IMR-90 (cell line): ENCODE results near the gene GALNT4. TPM values are rescaled to one million over a fixed set of nuclear protein-coding genes. Genes with fewer than 3 reads are reported as not detected.

Experiments used
- ATAC-seq: fragments of 200-7000 bp; cut with Tn5 transposase; 2 replicates; pipeline ENCODE4 v1.9.1; 2020; ENCODE audit warnings: low read depth, mild to moderate bottlenecking, moderate library complexity
- BruUV-seq: library from RNA; stranded (reverse); fragments of 400-500 nt; replicated peaks from 2 replicates; lab custom pipeline; 2021; lab: Mats Ljungman, UMichigan
- CTCF ChIA-PET: fragments of 300-600 bp; formaldehyde crosslinking; extraction: SDS; loops from one replicate; lab custom pipeline; 2021; ENCODE audit warnings: antibody characterized with exemption; lab: Yijun Ruan, JAX
- POLR2A ChIA-PET: fragments of 300-600 bp; sonication (Branson Sonifier 250); formaldehyde crosslinking; loops from one replicate; lab custom pipeline; 2022; ENCODE audit warnings: antibody characterized with exemption; ENCODE audit not compliant: unreplicated experiment; lab: Charles Lee
- DNase-seq: peaks from one replicate; pipeline ENCODE4 v3.0.0; 2013
- H2AFZ ChIP-seq: replicated peaks from 2 replicates; pipeline ENCODE3; 2013; ENCODE audit warnings: low read length, mild to moderate bottlenecking; ENCODE audit not compliant: poor library complexity
- H2AK5ac ChIP-seq: 2 replicates; pipeline ENCODE4 v1.6.1; 2013; ENCODE audit warnings: low read depth, low read length, inconsistent platforms
- H2AK9ac ChIP-seq: replicated peaks from 2 replicates; pipeline ENCODE3; 2013; ENCODE audit warnings: mild to moderate bottlenecking, low read depth, low read length, moderate library complexity; ENCODE audit not compliant: poor library complexity
- H2BK120ac ChIP-seq: 2 replicates; pipeline ENCODE4 v1.6.1; 2013; ENCODE audit warnings: low read depth, low read length, inconsistent platforms
- H2BK15ac ChIP-seq: 3 replicates; pipeline ENCODE4 v1.6.1; 2013; ENCODE audit warnings: low read depth, low read length, inconsistent platforms
- H2BK20ac ChIP-seq: 2 replicates; pipeline ENCODE4 v1.6.1; 2013; ENCODE audit warnings: low read depth, mild to moderate bottlenecking, inconsistent platforms, low read length, moderate library complexity
- H2BK5ac ChIP-seq: 2 replicates; pipeline ENCODE4 v1.6.1; 2013; ENCODE audit warnings: mild to moderate bottlenecking, low read depth, low read length, inconsistent platforms; ENCODE audit not compliant: poor library complexity, severe bottlenecking
- H3K14ac ChIP-seq: replicated peaks from 2 replicates; pipeline ENCODE4 v1.6.1; 2013; ENCODE audit warnings: low read depth, low read length, inconsistent platforms
- H3K18ac ChIP-seq: 2 replicates; pipeline ENCODE4 v1.6.1; 2013; ENCODE audit warnings: low read depth, low read length, control low read depth
- H3K23ac ChIP-seq: 2 replicates; pipeline ENCODE4 v1.6.1; 2013; ENCODE audit warnings: low read depth, low read length, inconsistent platforms
- H3K27ac ChIP-seq: 2 replicates; pipeline ENCODE4 v1.5.1; 2013; ENCODE audit warnings: mild to moderate bottlenecking, control low read depth, low read length; ENCODE audit not compliant: insufficient read depth
- H3K27me3 ChIP-seq: 2 replicates; pipeline ENCODE4 v1.6.1; 2013; ENCODE audit warnings: low read length; ENCODE audit not compliant: control insufficient read depth, insufficient read depth
- H3K36me3 ChIP-seq: 2 replicates; pipeline ENCODE4 v1.6.1; 2013; ENCODE audit warnings: low read length, mixed read lengths; ENCODE audit not compliant: control insufficient read depth, insufficient read depth
- H3K4ac ChIP-seq: 2 replicates; pipeline ENCODE4 v1.6.1; 2013; ENCODE audit warnings: low read depth, low read length, inconsistent platforms
- H3K4me1 ChIP-seq: 2 replicates; pipeline ENCODE4 v1.6.1; 2013; ENCODE audit warnings: low read length, mixed read lengths; ENCODE audit not compliant: control insufficient read depth, insufficient read depth
- H3K4me2 ChIP-seq: 2 replicates; pipeline ENCODE4 v1.6.1; 2013; ENCODE audit warnings: low read depth, mild to moderate bottlenecking, control low read depth, low read length, moderate library complexity
- H3K4me3 ChIP-seq: 2 replicates; pipeline ENCODE4 v1.5.1; 2013; ENCODE audit warnings: low read depth, mild to moderate bottlenecking, control low read depth, low read length, moderate library complexity; ENCODE audit not compliant: insufficient read depth
- H3K56ac ChIP-seq: 2 replicates; pipeline ENCODE4 v1.6.1; 2013; ENCODE audit warnings: low read length, inconsistent platforms; ENCODE audit not compliant: insufficient read depth; ENCODE audit errors: extremely low read depth
- H3K79me1 ChIP-seq, 2 experiments: 2 replicates each; pipeline ENCODE4 v1.6.1; 2013; ENCODE audit warnings: low read length in 2 of 2, inconsistent platforms in 1 of 2, low read depth in 1 of 2
- H3K9ac ChIP-seq: 2 replicates; pipeline ENCODE4 v1.6.1; 2013; ENCODE audit warnings: low read depth, low read length, control low read depth
- H3K9me1 ChIP-seq: 2 replicates; pipeline ENCODE4 v1.6.1; 2013; ENCODE audit warnings: low read length, inconsistent platforms; ENCODE audit not compliant: insufficient read depth
- H3K9me3 ChIP-seq: 2 replicates; pipeline ENCODE4 v1.6.1; 2013; ENCODE audit warnings: low read length; ENCODE audit not compliant: control insufficient read depth, insufficient read depth
- H4K20me1 ChIP-seq: 2 replicates; pipeline ENCODE4 v1.6.1; 2013; ENCODE audit warnings: low read length, inconsistent platforms; ENCODE audit not compliant: insufficient read depth
- H4K5ac ChIP-seq: 2 replicates; pipeline ENCODE4 v1.6.1; 2013; ENCODE audit warnings: mild to moderate bottlenecking, low read depth, low read length, control low read depth
- H4K8ac ChIP-seq, 2 experiments: 2 replicates each; pipeline ENCODE4 v1.6.1; 2013; ENCODE audit warnings: low read depth in 2 of 2, low read length in 2 of 2, control low read depth in 1 of 2, inconsistent platforms in 1 of 2
- H4K91ac ChIP-seq: 2 replicates; pipeline ENCODE4 v1.6.1; 2013; ENCODE audit warnings: low read depth, low read length, inconsistent platforms; ENCODE audit not compliant: insufficient read depth
- BHLHE40 ChIP-seq: fragments of 150-350 bp; IDR thresholded peaks from 2 replicates; pipeline ENCODE4 v1.6.1; 2016; ENCODE audit warnings: mild to moderate bottlenecking, low read depth, low read length
- POLR2A ChIP-seq: IDR thresholded peaks from 2 replicates; pipeline ENCODE4 v1.6.1; 2012; ENCODE audit warnings: mild to moderate bottlenecking, low read depth, low read length
- WGBS, 2 experiments: methylation state at CpG; one replicate each; pipeline versions ENCODE4 v1.1.5 to v1.1.7; 2013; ENCODE audit warnings: missing lambda C conversion rate in 2 of 2; ENCODE audit not compliant: insufficient read length in 1 of 2; ENCODE audit errors: extremely low coverage in 2 of 2; 5-methylcytosine and 5-hydroxymethylcytosine counted together
- dilution Hi-C: fragments of 300-500 bp; cut with HindIII; formaldehyde crosslinking; loops from one replicate; pipeline ENCODE4 v1.14.3; 2018; ENCODE audit warnings: low sequenced_read_pairs; ENCODE audit not compliant: unreplicated experiment
- in situ Hi-C: fragments of 300-500 bp; cut with MboI; formaldehyde crosslinking; loops from 3 replicates; pipeline ENCODE4 v1.14.3; 2019; ENCODE audit warnings: low sequenced_read_pairs, inconsistent platforms, mixed read lengths
- intact Hi-C: fragments of 100-400 bp; cut with micrococcal nuclease; formaldehyde crosslinking; loops from 2 replicates; pipeline ENCODE4 v1.10.0; 2022
- polyA plus RNA-seq, 3 experiments: library from polyadenylated mRNA; depleted of rRNA; stranded (reverse); fragments of >200 nt; gene quantifications; 2 replicates each; pipeline ENCODE4 v1.2.3, GENCODE V29; 2012; ENCODE audit warnings: low replicate concordance in 1 of 3
- total RNA-seq: library from RNA; depleted of rRNA; stranded (reverse); fragments of >200 nt; gene quantifications from 2 replicates; pipeline ENCODE4 v1.2.3, GENCODE V29; 2012

Gene GALNT4
- total and polyA plus RNA-seq, 2 of the 4 experiments (the other 2 are of a cell fraction), result 2.6 to 9.0 TPM

- Histone ChIP-seq H3K4ac (no peak overlapping the region), H3K4me2 (no peak overlapping the region), H3K9ac (no peak overlapping the region), H3K18ac (no peak overlapping the region), H3K9me3 (no peaks in the 10 kb centered on the region), H2BK120ac (no peak overlapping the region), H2AK9ac (no peak overlapping the region), H3K23ac (no peak overlapping the region), H2AFZ (no peak overlapping the region), H3K79me1 (no peaks in the 10 kb centered on the region), H3K27me3 (no peaks in the 10 kb centered on the region), H2BK5ac (no peak overlapping the region), H3K36me3 (no peaks in the 10 kb centered on the region), H3K14ac (no peak overlapping the region), H2BK20ac (no peak overlapping the region), H3K9me1 (no peaks in the 10 kb centered on the region), H4K5ac (no peak overlapping the region), H4K91ac (no peak overlapping the region), H3K27ac (no peak overlapping the region), H4K20me1 (no peaks in the 10 kb centered on the region), H3K4me1 (peaks cover 5% of the 10 kb centered on the region), H3K56ac (no peak overlapping the region), H2AK5ac (no peak overlapping the region), H2BK15ac (no peak overlapping the region), H3K4me3 (no peak overlapping the region), H4K8ac (no peak overlapping the region)
- ChIA-PET CTCF (no interaction called here), POLR2A (no interaction called here)
- no CpG with 5 or more reads among the region's 5 CpGs for WGBS, 2 experiments
- in situ Hi-C loops (no loop called here), intact Hi-C loops (no loop called here), dilution Hi-C loops (no loop called here)
- DNase-seq (no peak), ATAC-seq (no peak)
- TF ChIP-seq POLR2A (no peak), BHLHE40 (no peak)
- BruUV-seq, result no TSS peak
These were observed 43.9 kb upstream of the GALNT4 start for GRCh38 chr12:89568484-89568883.
